Testis (tissue), 3 donors: ENCODE measurements around the gene WDR86. TPM values are rescaled to one million over a fixed set of nuclear protein-coding genes. Genes with fewer than 3 reads are reported as not detected.

ENCODE experiments used
- DNase-seq: peaks from one replicate; pipeline ENCODE4 v3.0.0-alpha.2; 2019
- H3K27ac ChIP-seq, 2 donors: fragments of 200-600 bp; sonication (generic); one replicate each; pipeline ENCODE4 v1.5.1; 2019
- H3K27me3 ChIP-seq: fragments of 200-600 bp; sonication (generic); one replicate; pipeline ENCODE4 v1.5.1; 2019
- H3K36me3 ChIP-seq: fragments of 200-600 bp; sonication (generic); one replicate; pipeline ENCODE4 v1.5.1; 2017; ENCODE audit warnings: low read depth; ENCODE audit errors: missing control alignments
- H3K4me1 ChIP-seq: fragments of 200-600 bp; sonication (generic); one replicate; pipeline ENCODE4 v1.5.1; 2019
- H3K4me3 ChIP-seq, 2 donors: fragments of 200-600 bp; sonication (generic); one replicate each; pipeline ENCODE4 v1.5.1; 2017 to 2019
- H3K9me3 ChIP-seq: fragments of 200-600 bp; sonication (generic); one replicate; pipeline ENCODE4 v1.5.1; 2017
- POLR2A ChIP-seq: fragments of 450-650 bp; IDR thresholded peaks from one replicate; pipeline ENCODE4 v1.6.1; 2017; ENCODE audit warnings: antibody characterized with exemption, mild to moderate bottlenecking, moderate library complexity
- WGBS, 2 donors: methylation state at CpG; one replicate each; pipeline ENCODE4 v1.1.5; 2018; 5-methylcytosine and 5-hydroxymethylcytosine counted together
- intact Hi-C: fragments of 100-400 bp; cut with DNase I; formaldehyde crosslinking; loops from one replicate; pipeline ENCODE4 v1.15.1; 2023; ENCODE audit warnings: low total_unique reads
- polyA plus RNA-seq: library from polyadenylated mRNA; stranded (reverse); fragments of 350-450 nt; fragmentation: Illumina TruSeq; extraction: RNeasy Lipid Tissue Mini Kit (QIAGEN cat#74804); gene quantifications from one replicate; pipeline ENCODE4 v1.2.3, GENCODE V29; 2014; ENCODE audit warnings: low read depth, low replicate concordance; ENCODE audit not compliant: insufficient read depth
- total RNA-seq, 2 donors: library from RNA; depleted of rRNA; stranded (reverse); fragments of >200 nt; gene quantifications; one replicate each; pipeline ENCODE4 v1.2.3, GENCODE V29; 2016
- TF ChIP-seq, protein P1 (sequence below), 3 experiments: fragments of 450-650 bp in 2 of 3; fragments of 200-600 bp in 1 of 3; sonication (generic) in 1 of 3; IDR thresholded peaks; one replicate each; pipeline ENCODE4 v1.5.1; 2016 to 2019; ENCODE audit warnings: antibody characterized with exemption in 3 of 3, mild to moderate bottlenecking in 2 of 3, moderate library complexity in 1 of 3

WDR86 gene
- total and polyA plus RNA-seq, 3 donors from 2014 or later, result 2.8 to 20.3 (median 9.6) TPM

DNA sequence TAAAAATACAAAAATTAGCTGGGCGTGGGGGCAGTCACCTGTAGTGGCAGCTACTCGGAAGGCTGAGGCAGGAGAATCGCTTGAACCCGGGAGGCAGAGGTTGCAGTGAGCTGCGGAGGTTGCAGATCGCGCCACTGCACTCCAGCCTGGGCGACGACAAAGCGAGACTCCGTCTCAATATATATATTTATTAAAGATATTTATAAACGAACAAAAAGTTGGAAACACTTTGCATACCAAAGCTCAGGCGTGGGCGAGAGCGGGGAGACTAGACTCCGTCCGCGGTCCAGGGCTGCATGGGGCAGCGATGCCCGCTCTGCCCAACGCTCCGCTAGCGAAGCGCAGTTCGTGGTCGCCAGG lies 38.0 kb upstream of the WDR86 start:
- Histone ChIP-seq H3K4me1 (no peaks in the 10 kb centered on the region), H3K4me3 (peak overlapping the region; percentile 45 to 49), H3K36me3 (no peaks in the 10 kb centered on the region), H3K27me3 (no peaks in the 10 kb centered on the region), H3K27ac (no peak overlapping the region), H3K9me3 (no peaks in the 10 kb centered on the region)
- intact Hi-C loops, result no loop called here
- DNase-seq, result no peak
- TF ChIP-seq, protein P1, sequence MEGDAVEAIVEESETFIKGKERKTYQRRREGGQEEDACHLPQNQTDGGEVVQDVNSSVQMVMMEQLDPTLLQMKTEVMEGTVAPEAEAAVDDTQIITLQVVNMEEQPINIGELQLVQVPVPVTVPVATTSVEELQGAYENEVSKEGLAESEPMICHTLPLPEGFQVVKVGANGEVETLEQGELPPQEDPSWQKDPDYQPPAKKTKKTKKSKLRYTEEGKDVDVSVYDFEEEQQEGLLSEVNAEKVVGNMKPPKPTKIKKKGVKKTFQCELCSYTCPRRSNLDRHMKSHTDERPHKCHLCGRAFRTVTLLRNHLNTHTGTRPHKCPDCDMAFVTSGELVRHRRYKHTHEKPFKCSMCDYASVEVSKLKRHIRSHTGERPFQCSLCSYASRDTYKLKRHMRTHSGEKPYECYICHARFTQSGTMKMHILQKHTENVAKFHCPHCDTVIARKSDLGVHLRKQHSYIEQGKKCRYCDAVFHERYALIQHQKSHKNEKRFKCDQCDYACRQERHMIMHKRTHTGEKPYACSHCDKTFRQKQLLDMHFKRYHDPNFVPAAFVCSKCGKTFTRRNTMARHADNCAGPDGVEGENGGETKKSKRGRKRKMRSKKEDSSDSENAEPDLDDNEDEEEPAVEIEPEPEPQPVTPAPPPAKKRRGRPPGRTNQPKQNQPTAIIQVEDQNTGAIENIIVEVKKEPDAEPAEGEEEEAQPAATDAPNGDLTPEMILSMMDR (IDR thresholded peaks at IDR 0.05), result no peak
- no peak for TF ChIP-seq POLR2A
- 42 to 57% methylated on average over 14 to 26 of the region's 26 CpGs for WGBS, 2 donors

DNA sequence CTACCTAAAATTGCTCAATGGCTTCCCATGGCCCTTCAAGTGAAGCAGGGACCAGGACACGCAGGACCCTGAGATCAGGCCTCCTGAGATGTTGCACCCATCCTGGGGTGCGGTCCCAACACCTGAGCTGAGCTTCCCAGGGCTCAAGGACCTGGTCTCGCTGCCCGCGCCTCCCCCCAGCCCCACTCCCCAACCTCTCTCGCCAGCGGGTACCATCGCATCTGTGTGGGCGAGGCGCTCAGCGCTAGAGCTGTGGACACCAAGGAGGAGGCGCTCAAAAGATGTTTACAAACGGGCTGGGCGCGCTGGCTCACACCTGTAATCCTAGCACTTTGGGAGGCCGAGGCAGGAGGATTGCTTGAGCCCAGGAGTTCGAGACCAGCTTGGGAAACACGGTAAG lies 37.5 kb upstream of the WDR86 start:
- WGBS, 2 donors, result 72 to 95% methylated on average over 17 to 18 of the region's 18 CpGs
- no peak for TF ChIP-seq POLR2A
- no peak for DNase-seq
- Histone ChIP-seq H3K4me3 (no peak overlapping the region), H3K9me3 (no peaks in the 10 kb centered on the region), H3K36me3 (no peaks in the 10 kb centered on the region), H3K27ac (no peak overlapping the region), H3K27me3 (no peaks in the 10 kb centered on the region), H3K4me1 (no peaks in the 10 kb centered on the region)
- intact Hi-C loops, result no loop called here

DNA sequence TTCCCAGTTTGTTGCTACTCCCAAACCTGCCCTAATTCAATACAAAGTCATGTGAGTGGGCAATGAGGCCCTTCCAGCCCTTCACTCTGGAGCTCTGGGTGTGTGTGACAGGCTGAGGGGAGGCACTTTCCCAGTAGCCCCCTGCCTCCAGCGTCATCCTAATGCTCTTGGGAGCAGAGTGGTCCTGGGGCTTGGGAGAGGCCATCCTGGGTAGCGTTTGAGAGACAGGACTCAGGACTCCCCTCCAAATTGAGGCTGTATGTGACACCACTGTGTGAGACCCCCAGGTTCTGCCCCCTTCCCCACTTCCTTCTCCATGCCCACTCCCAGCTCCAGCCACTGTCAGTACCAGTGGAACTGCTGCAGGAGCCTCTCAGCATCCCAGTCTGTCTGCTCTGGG lies 36.6 kb upstream of the WDR86 start:
- no peak overlapping the region for H3K4me3 ChIP-seq
- H3K27me3 ChIP-seq, result no peaks in the 10 kb centered on the region
- H3K4me1 ChIP-seq, result no peaks in the 10 kb centered on the region
- no peaks in the 10 kb centered on the region for H3K36me3 ChIP-seq
- intact Hi-C loops, result no loop called here
- no peak for DNase-seq
- H3K9me3 ChIP-seq, result no peaks in the 10 kb centered on the region
- H3K27ac ChIP-seq, result no peak overlapping the region
- WGBS, 2 donors, result 83 to 90% methylated on average over 2 of the region's 2 CpGs
- TF ChIP-seq, protein P1 (IDR thresholded peaks at IDR 0.05), result no peak
- no peak for TF ChIP-seq POLR2A

DNA sequence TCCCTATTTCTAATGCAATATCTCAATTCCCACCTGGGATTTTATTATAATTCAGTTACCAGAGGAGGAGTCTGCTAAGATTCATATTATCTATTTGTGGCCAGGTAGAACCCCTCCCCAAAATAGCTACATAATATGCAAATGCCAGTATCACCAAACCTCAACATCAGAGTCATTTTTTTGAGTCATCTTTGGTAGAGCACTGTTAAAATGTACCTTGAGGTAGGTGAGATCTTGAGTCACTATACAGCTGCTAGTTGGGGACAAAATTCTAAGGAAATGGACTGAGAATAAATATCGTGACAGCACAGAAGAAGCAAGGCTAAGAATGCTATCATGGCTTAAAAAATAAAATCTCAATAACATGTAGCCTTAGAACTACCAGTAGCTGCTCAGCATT lies 34.8 kb upstream of the WDR86 start:
- WGBS, 2 donors, result 85 to 93% methylated on average over 1 of the region's 1 CpG
- Histone ChIP-seq H3K9me3 (no peaks in the 10 kb centered on the region), H3K4me3 (no peak overlapping the region), H3K27ac (no peak overlapping the region), H3K36me3 (no peaks in the 10 kb centered on the region), H3K4me1 (peaks cover 11% of the 10 kb centered on the region), H3K27me3 (no peaks in the 10 kb centered on the region)
- no peak for DNase-seq
- TF ChIP-seq, protein P1 (IDR thresholded peaks at IDR 0.05), result no peak
- TF ChIP-seq POLR2A, result no peak
- intact Hi-C loops, result no loop called here

DNA sequence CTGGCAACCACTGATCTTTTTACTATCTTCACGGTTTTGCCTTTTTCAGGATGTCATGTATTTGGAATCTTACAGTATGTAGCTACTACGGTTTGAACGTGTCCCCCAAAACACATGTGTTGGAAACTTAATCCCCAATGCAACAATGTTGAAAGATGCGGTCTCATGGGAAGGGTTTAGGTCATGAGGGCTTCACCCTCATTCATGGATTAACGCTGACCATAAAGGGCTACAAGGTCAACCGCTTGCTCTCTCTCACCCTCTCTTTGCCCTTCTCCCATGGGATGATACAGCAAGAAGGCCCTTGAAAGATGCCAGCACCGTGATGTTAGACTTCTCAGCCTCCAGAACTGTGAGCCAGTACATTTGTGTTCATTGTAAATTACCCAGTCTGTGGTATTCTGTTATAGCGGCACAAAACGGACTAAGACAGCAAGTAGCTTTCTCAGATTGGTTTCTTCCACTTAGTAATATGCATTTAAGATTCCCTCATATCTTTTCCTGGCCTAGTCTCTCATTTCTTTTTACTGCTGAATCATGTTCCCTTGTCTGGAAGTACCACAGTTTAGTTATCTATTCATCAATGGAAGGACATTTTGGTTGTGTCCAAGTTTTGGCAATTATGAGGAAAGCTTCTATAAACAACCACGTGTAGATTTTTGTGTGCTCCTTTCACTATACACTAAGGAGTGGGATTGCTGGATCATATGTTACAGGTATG lies 33.1 kb upstream of the WDR86 start:
- H3K27me3 ChIP-seq, result no peaks in the 10 kb centered on the region
- no peaks in the 10 kb centered on the region for H3K36me3 ChIP-seq
- no peak overlapping the region for H3K27ac ChIP-seq
- TF ChIP-seq POLR2A, result no peak
- TF ChIP-seq, protein P1 (IDR thresholded peaks at IDR 0.05), result no peak
- intact Hi-C loops, result no loop called here
- peaks cover 13% of the 10 kb centered on the region for H3K4me1 ChIP-seq
- H3K4me3 ChIP-seq, result no peak overlapping the region
- no peak for DNase-seq
- WGBS, 2 donors, result 79 to 82% methylated on average over 10 of the region's 10 CpGs
- H3K9me3 ChIP-seq, result no peaks in the 10 kb centered on the region
